Tibial nerve (tissue), 4 donors: ENCODE data around the gene DGKA. TPM values are rescaled to one million over a fixed set of nuclear protein-coding genes. Genes with fewer than 3 reads are reported as not detected.

Source experiments
- DNase-seq, 2 donors: peaks; one replicate each; pipeline ENCODE4 v3.0.0-alpha.2; 2019; ENCODE audit warnings: low spot score in 2 of 2
- H3K27ac ChIP-seq, 4 donors: fragments of 200-600 bp; sonication (generic) in 3 of 4; one replicate each; pipeline ENCODE4 v1.5.1; 2017 to 2019; ENCODE audit warnings: mild to moderate bottlenecking in 1 of 4
- H3K27me3 ChIP-seq, 2 donors: fragments of 200-600 bp; sonication (generic) in 1 of 2; one replicate each; pipeline versions ENCODE4 v1.5.1 to v1.6.0; 2017 to 2019
- H3K36me3 ChIP-seq, 3 donors: fragments of 200-600 bp; sonication (generic); one replicate each; pipeline ENCODE4 v1.5.1; 2018 to 2019
- H3K4me1 ChIP-seq, 4 donors: fragments of 200-600 bp; sonication (generic) in 3 of 4; one replicate each; pipeline ENCODE4 v1.5.1; 2017 to 2019
- H3K4me3 ChIP-seq, 4 donors: fragments of 200-600 bp; sonication (generic) in 3 of 4; one replicate each; pipeline ENCODE4 v1.5.1; 2017 to 2019; ENCODE audit warnings: mild to moderate bottlenecking in 1 of 4, moderate library complexity in 1 of 4
- H3K9me3 ChIP-seq, 4 donors: fragments of 200-600 bp; sonication (generic) in 3 of 4; one replicate each; pipeline ENCODE4 v1.5.1; 2017 to 2019
- EP300 ChIP-seq, 2 donors: sonication (generic); formaldehyde crosslinking; IDR thresholded peaks; one replicate each; pipeline ENCODE4 v1.6.1; 2017; ENCODE audit warnings: antibody characterized with exemption in 2 of 2, mild to moderate bottlenecking in 1 of 2
- POLR2A ChIP-seq, 2 donors: fragments of 450-650 bp; IDR thresholded peaks; one replicate each; pipeline ENCODE4 v1.6.1; 2017; ENCODE audit warnings: antibody characterized with exemption in 2 of 2, mild to moderate bottlenecking in 2 of 2, moderate library complexity in 2 of 2
- WGBS, 2 donors: methylation state at CpG; one replicate each; pipeline ENCODE4 v1.1.5; 2018; 5-methylcytosine and 5-hydroxymethylcytosine counted together
- total RNA-seq, 4 donors: library from RNA; depleted of rRNA; stranded (reverse); fragments of >200 nt; gene quantifications; one replicate each; pipeline ENCODE4 v1.1.0, GENCODE V29; 2016
- TF ChIP-seq, protein P1 (sequence below), 5 experiments: fragments of 200-600 bp in 3 of 5; fragments of 450-650 bp in 2 of 5; sonication (generic) in 3 of 5; IDR thresholded peaks; one replicate each; pipeline ENCODE4 v1.5.1; 2016 to 2019; ENCODE audit warnings: antibody characterized with exemption in 5 of 5, mild to moderate bottlenecking in 3 of 5, moderate library complexity in 2 of 5

Gene DGKA
- total RNA-seq, 4 donors from 2014 or later = 24.9 to 544 (median 34.3) TPM

DNA sequence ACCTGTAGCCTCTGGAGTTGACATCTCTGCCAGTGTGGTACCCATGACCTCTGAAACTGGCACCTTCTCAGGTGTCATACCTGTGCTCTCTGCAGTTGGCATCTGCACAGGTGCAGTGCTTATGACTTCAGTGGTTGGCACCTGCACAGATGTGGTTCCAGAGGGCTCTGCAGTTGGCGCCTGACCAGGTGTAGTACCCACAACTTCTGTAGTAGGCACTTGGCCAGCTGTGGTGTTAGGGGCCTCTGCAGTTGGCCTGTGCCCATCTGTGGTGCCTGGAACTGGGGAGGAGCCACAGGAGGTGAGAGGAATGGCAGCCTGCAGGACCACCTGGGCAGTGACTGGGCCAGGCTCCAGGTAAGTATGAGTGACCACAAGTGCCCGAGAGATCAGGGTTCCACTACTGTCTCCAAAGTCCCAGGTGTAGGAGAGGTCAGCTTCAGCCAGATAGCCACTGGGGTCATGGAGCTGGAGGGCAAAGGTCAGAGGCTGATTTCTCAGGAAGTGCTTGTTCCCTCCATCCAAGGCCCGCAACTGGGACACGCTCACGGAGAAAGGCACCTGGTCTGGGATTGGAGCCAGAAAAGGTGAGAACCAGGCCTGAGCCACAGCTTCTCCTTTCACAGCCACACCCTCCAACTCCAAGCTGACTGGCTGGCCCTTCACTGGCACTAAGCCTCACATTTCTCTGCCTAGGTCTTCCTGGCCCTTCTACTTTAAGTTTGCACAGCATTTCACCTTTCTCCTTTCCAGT, 26.3 kb downstream of the DGKA start:
- TF ChIP-seq EP300 (IDR thresholded peaks at IDR 0.05) = no peak
- TF ChIP-seq, protein P1, sequence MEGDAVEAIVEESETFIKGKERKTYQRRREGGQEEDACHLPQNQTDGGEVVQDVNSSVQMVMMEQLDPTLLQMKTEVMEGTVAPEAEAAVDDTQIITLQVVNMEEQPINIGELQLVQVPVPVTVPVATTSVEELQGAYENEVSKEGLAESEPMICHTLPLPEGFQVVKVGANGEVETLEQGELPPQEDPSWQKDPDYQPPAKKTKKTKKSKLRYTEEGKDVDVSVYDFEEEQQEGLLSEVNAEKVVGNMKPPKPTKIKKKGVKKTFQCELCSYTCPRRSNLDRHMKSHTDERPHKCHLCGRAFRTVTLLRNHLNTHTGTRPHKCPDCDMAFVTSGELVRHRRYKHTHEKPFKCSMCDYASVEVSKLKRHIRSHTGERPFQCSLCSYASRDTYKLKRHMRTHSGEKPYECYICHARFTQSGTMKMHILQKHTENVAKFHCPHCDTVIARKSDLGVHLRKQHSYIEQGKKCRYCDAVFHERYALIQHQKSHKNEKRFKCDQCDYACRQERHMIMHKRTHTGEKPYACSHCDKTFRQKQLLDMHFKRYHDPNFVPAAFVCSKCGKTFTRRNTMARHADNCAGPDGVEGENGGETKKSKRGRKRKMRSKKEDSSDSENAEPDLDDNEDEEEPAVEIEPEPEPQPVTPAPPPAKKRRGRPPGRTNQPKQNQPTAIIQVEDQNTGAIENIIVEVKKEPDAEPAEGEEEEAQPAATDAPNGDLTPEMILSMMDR (IDR thresholded peaks at IDR 0.05) = no peak
- no peak for TF ChIP-seq POLR2A (IDR thresholded peaks at IDR 0.05)
- no peak overlapping the region for H3K27ac ChIP-seq
- no peaks in the 10 kb centered on the region for H3K4me1 ChIP-seq
- 80 to 85% methylated on average over 4 to 5 of the region's 5 CpGs for WGBS, 2 donors
- peaks cover 0 to 29% (median 5%) of the 10 kb centered on the region in 3 donors for H3K36me3 ChIP-seq
- H3K27me3 ChIP-seq = no peaks in the 10 kb centered on the region
- H3K9me3 ChIP-seq = no peaks in the 10 kb centered on the region
- no peak for DNase-seq
- H3K4me3 ChIP-seq = no peak overlapping the region

DNA sequence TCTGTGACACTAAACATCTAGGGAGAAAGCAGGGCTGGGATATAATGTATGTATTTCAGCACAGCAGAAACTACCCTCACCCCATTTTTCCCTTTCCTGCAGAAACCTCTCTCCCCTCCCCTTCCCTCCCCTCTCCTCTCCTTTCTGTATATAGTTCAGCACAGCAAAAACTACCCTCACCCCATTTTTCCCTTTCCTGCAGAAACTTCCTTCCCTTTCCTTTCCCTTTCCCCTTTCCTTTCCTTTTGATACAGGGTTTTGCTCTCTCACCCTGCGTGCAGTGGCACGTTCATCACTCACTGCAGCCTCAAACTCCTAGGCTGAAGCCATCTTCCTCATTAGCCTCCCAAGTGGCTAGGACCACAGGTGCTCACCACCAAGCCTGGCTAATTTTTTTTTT, 32.8 kb downstream of the DGKA start:
- no peaks in the 10 kb centered on the region for H3K9me3 ChIP-seq
- no peak overlapping the region for H3K27ac ChIP-seq
- TF ChIP-seq, protein P1 (IDR thresholded peaks at IDR 0.05) = no peak
- TF ChIP-seq POLR2A (IDR thresholded peaks at IDR 0.05) (no peak), EP300 (IDR thresholded peaks at IDR 0.05) (no peak)
- peaks cover 0 to 23% (median 7%) of the 10 kb centered on the region in 4 donors for H3K4me1 ChIP-seq
- no peak for DNase-seq
- no peaks in the 10 kb centered on the region for H3K27me3 ChIP-seq
- no peaks in the 10 kb centered on the region for H3K36me3 ChIP-seq
- WGBS, 2 donors = 81 to 91% methylated on average over 2 of the region's 2 CpGs
- no peak overlapping the region for H3K4me3 ChIP-seq

DNA sequence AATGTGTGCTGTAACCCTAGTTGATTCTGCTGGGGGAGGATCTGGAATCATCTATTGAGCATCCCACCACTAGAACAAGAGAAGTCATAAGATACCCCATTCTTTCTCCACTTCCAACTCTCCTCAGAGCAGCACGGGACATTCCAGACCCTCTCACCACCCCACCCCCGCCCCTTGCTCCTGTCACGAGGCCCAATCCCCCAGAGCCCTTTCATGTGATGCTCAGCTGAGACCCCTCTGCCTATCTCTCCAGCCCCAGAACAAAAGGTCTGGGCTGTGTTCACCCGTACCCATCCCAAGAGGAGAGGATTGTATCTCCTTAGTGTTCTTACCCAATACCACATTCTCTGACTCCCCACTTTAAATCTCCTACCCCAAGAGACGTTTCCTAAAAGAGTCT, 34.3 kb downstream of the DGKA start:
- peaks cover 0 to 6% (median 0%) of the 10 kb centered on the region in 3 donors for H3K36me3 ChIP-seq
- H3K27ac ChIP-seq = no peak overlapping the region
- H3K4me3 ChIP-seq = no peak overlapping the region
- TF ChIP-seq POLR2A (IDR thresholded peaks at IDR 0.05) = no peak
- TF ChIP-seq, protein P1 (IDR thresholded peaks at IDR 0.05) = no peak
- no peak for TF ChIP-seq EP300 (IDR thresholded peaks at IDR 0.05)
- DNase-seq = no peak
- no peaks in the 10 kb centered on the region for H3K27me3 ChIP-seq
- no peaks in the 10 kb centered on the region for H3K9me3 ChIP-seq
- H3K4me1 ChIP-seq = peaks cover 0 to 23% (median 7%) of the 10 kb centered on the region in 4 donors
- 53 to 55% methylated on average over 5 of the region's 5 CpGs for WGBS, 2 donors

DNA sequence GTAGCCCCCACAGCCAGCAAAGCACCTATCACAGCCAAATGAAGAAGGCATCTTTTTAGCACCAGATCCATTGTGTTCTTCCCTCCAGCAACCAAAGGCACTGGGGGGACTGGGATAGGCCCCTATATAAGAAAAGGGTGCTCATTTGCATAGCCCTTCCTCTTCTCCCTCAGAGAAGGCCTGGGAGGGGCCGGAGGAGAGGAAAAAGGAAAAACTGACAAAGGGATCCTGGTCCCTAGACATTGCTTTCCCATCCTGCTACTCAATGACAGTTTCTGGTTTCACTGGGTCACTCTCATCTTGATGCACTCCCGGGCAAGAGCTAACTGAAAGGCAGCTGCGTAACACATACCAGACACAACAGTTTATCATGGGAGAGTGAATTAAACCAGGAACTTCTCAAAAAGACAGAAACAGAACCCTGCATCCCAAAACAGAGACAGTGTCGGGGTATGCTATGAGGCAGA, 35.0 kb downstream of the DGKA start, which contains the start of gene PMEL:
TSS of gene PMEL (minus strand) at position 102 of the 467 bp plus-strand sequence. CDS start at position 71, 31 bp downstream.
- Histone ChIP-seq H3K4me1 (peaks cover 0 to 23% (median 7%) of the 10 kb centered on the region in 4 donors), H3K9me3 (no peaks in the 10 kb centered on the region), H3K27me3 (no peaks in the 10 kb centered on the region), H3K4me3 (peak within 1 kb of the TSS; percentile 51 to 77 (median 73)), H3K36me3 (peaks cover 0 to 14% (median 0%) of the 10 kb centered on the region in 3 donors), H3K27ac (peak within 1 kb of the TSS; percentile 10 to 91 (median 84))
- TF ChIP-seq, protein P1 (IDR thresholded peaks at IDR 0.05) = no peak
- TF ChIP-seq POLR2A (IDR thresholded peaks at IDR 0.05) = no peak
- TF ChIP-seq EP300 (IDR thresholded peaks at IDR 0.05) = no peak
- no peak for DNase-seq
- WGBS, 2 donors = 7 to 10% methylated on average over 4 of the region's 4 CpGs
